OCI-LY1 (cell line): ENCODE data around the gene MYO10.

Experiments used
- EZH2 ChIP-seq: fragments of 200-600 bp; sonication (generic), shearing (Covaris generic); IDR thresholded peaks from 2 replicates; pipeline ENCODE4 v1.8.0; 2017; ENCODE audit warnings: borderline replicate concordance, mixed run types, mild to moderate bottlenecking, antibody characterized with exemption, low read length, moderate library complexity, mixed read lengths
- TF ChIP-seq, protein P1 (sequence below): fragments of 200-600 bp; sonication (generic), shearing (Covaris generic); IDR thresholded peaks from 2 replicates; pipeline ENCODE4 v1.5.1; 2017; ENCODE audit warnings: mild to moderate bottlenecking, antibody characterized with exemption, low read length, moderate library complexity, mixed read lengths

DNA sequence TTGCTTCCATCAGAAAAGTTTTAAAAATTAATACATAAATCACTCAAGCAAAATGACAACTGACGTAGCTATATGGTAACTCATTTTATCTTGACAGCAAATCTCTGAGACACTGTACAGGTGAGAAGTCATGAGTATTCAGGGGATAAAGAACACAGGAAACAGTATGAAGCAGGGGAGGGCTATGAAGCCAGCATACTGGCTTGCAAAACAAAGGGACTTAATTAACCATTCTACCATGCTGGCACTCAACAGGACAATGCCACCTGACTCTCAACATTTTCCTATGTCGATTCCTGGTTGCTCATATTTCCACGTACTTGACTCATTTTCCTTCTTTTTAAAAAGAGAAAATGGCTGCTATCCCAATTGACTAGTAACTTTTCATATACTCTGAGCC lies 167.9 kb downstream of the MYO10 start:
- TF ChIP-seq, protein P1, sequence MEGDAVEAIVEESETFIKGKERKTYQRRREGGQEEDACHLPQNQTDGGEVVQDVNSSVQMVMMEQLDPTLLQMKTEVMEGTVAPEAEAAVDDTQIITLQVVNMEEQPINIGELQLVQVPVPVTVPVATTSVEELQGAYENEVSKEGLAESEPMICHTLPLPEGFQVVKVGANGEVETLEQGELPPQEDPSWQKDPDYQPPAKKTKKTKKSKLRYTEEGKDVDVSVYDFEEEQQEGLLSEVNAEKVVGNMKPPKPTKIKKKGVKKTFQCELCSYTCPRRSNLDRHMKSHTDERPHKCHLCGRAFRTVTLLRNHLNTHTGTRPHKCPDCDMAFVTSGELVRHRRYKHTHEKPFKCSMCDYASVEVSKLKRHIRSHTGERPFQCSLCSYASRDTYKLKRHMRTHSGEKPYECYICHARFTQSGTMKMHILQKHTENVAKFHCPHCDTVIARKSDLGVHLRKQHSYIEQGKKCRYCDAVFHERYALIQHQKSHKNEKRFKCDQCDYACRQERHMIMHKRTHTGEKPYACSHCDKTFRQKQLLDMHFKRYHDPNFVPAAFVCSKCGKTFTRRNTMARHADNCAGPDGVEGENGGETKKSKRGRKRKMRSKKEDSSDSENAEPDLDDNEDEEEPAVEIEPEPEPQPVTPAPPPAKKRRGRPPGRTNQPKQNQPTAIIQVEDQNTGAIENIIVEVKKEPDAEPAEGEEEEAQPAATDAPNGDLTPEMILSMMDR: no peak
- TF ChIP-seq EZH2: no peak
